ENCODE data around the gene HERC2. TPM values are rescaled to one million over a fixed set of nuclear protein-coding genes. Genes with fewer than 3 reads are reported as not detected.
"Not testable (repeated sequence)": the region's sequence is repeated elsewhere in the genome, so short reads cannot be mapped to it uniquely, and the experiment has no call there.

HERC2 gene
- total and polyA plus RNA-seq, 5 donors = 46.0 to 65.3 (median 54.8) TPM

DNA sequence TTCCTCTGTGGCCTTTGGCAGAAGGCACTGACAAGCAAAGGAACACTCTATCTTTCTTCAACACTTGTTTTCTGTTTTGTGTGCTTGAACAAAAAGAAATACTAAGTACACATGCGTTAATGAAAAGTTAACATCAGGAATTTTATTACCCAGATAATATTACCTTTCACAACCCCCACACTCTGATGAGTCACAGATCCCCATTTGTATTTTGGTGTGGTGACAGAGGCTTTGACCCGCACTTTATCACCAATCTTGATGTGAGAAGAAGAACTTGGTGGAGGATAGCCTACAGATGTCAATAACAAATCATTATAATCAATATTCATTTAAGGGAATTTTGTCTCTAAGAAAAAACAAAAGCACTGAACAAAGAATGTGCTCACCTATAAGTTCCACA is 123.8 kb downstream of the HERC2 start:
- intact Hi-C loops (cut with DNase I); DNase-seq; H3K4me1 ChIP-seq (ENCODE audit: control insufficient read depth, insufficient read depth, low read length); H3K27me3 ChIP-seq (ENCODE audit: control insufficient read depth, insufficient read depth); H3K9me3 ChIP-seq (ENCODE audit: control insufficient read depth, low read length); H3K27ac ChIP-seq (ENCODE audit: low read length); ATAC-seq; H3K4me3 ChIP-seq (ENCODE audit: low read length): not testable (repeated sequence)
- 94% methylated on average over 2 of the region's 2 CpGs for WGBS

DNA sequence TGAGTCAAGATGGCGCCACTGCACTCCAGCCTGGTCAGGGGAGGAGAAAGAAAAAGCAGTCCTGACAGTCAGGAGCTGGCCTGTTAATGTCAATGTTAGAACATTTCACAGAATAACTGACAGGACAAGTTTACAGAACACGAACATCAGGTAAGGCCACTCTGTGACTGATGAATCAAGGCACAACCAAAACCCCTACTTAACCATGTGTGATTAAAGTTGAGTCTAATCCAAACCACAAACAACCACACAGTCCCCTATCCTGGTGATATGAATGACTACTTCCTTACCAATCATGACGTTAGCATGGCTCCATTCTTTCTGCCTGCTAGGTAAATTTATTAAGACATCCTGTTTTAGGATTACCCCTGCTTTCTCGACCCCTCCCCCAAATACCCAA is 124.3 kb downstream of the HERC2 start:
- H3K4me3 ChIP-seq (ENCODE audit: low read length); ATAC-seq; H3K27ac ChIP-seq (ENCODE audit: low read length); DNase-seq; H3K27me3 ChIP-seq (ENCODE audit: control insufficient read depth, insufficient read depth); H3K4me1 ChIP-seq (ENCODE audit: control insufficient read depth, insufficient read depth, low read length); H3K9me3 ChIP-seq (ENCODE audit: control insufficient read depth, low read length); intact Hi-C loops (cut with DNase I): not testable (repeated sequence)
- 83% methylated on average over 3 of the region's 4 CpGs for WGBS

DNA sequence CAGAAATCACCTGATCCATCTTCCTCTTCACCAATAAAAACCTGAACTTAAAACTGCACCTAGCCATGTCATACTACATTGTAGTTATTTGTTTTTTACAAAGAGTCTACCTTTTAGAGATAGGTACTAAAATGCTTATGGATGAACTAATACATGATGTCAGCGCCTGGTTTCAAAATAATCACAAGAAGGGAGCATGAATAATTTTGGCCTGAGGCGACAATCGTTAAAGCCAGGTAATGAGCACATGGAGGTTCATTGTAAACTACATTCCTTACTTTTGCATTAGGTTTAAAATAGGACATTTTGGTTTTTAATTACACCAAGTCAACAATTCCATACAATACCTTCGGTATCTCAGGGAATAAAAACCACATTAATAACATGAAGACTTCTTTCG is 125.4 kb downstream of the HERC2 start:
- H3K27me3 ChIP-seq (ENCODE audit: control insufficient read depth, insufficient read depth); H3K9me3 ChIP-seq (ENCODE audit: control insufficient read depth, low read length); ATAC-seq; H3K4me3 ChIP-seq (ENCODE audit: low read length); intact Hi-C loops (cut with DNase I); H3K4me1 ChIP-seq (ENCODE audit: control insufficient read depth, insufficient read depth, low read length); H3K27ac ChIP-seq (ENCODE audit: low read length); DNase-seq: not testable (repeated sequence)
- 98% methylated on average over 5 of the region's 5 CpGs for WGBS

DNA sequence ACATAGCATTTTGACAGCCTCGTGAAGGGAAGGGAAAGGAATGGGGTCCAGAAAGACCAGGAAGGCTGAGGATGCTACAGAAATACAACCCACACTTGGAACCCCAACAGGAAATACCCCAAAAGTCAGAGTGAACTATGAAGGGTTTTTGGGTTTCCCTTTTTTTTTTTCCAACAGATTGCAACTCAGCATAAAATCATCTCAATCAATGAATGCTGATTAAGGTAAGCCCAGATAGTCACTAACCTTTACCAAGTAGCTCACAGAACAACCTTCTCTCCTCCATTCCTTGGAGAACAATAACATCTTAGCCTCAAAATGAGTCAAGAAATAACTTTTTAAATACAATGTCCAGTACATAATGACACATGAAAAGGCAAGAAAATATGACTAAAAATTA is 129.2 kb downstream of the HERC2 start:
- no peak for DNase-seq
- WGBS = 77% methylated on average over 1 of the region's 1 CpG
- Histone ChIP-seq H3K4me1 (ENCODE audit: control insufficient read depth, insufficient read depth, low read length) (no peaks in the 10 kb centered on the region), H3K27me3 (ENCODE audit: control insufficient read depth, insufficient read depth) (no peaks in the 10 kb centered on the region), H3K9me3 (ENCODE audit: control insufficient read depth, low read length) (no peaks in the 10 kb centered on the region), H3K27ac (ENCODE audit: low read length) (no peak overlapping the region), H3K4me3 (ENCODE audit: low read length) (no peak overlapping the region)
- no peak for ATAC-seq
- intact Hi-C loops (cut with DNase I) = no loop called here

DNA sequence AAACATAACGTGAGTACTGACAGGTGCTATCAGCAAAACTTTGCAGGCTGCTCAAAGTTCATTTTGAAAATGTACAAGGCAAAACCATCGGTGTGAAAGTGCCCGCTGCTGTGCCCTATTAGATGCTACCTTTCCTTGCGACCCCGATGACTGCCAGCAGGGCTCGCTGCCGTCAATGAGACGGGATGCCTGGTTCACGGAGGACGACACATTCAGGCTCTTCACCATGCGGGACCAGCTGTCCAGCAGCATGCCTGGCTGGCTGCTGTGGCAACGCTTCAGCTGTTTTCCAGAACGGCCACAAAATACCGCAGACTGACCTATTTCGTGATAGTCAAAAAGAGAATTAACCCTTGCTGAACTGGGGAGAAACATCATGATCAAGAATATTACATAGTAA is 130.1 kb downstream of the HERC2 start:
- intact Hi-C loops (cut with DNase I) = no loop called here
- Histone ChIP-seq H3K9me3 (ENCODE audit: control insufficient read depth, low read length) (no peaks in the 10 kb centered on the region), H3K4me1 (ENCODE audit: control insufficient read depth, insufficient read depth, low read length) (no peaks in the 10 kb centered on the region), H3K4me3 (ENCODE audit: low read length) (no peak overlapping the region), H3K27me3 (ENCODE audit: control insufficient read depth, insufficient read depth) (no peaks in the 10 kb centered on the region), H3K27ac (ENCODE audit: low read length) (no peak overlapping the region)
- DNase-seq (peak; percentile 65 to 86 (median 86)), ATAC-seq (peak; percentile 88)
- WGBS = 42% methylated on average over 15 of the region's 15 CpGs

DNA sequence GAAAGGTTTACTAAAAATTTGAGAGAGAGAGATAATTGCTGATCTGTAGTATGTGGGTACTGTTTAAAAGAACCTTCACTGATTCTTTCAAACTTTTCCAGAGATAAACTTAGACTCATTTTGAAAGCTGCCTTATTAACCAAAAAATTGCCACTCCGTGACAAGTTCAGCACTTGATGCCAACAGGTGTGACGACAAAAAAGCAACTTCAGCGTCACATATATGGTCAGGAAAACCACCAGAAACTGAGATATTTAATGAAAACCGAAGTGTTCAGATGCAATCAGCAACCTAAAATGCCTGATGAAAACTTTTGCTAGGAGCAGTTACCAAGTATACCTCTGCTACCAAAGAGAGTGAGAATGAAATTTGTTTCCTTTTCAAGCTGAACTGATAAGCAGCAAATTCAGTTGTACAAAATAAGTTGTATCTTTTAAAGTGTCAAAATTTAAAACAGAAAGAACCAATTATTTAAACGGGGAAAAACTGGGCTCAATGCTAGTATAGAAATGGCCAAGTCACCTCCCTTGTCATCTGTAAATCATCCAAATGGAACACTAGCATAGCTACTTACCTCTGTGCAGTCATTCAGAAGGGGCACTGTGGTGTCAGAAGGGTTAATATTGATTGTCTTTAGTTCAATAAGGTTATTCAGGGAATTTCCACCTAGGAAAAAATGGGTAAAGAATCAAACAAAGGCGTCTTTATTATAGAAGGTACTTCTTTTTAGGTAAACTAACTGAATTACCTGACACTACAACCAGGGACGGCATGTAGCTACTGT is 131.4 kb downstream of the HERC2 start:
- H3K4me3 ChIP-seq (ENCODE audit: low read length) = no peak overlapping the region
- 88% methylated on average over 7 of the region's 7 CpGs for WGBS
- H3K27ac ChIP-seq (ENCODE audit: low read length) = no peak overlapping the region
- intact Hi-C loops (cut with DNase I) = no loop called here
- DNase-seq (no peak), ATAC-seq (no peak)
- no peaks in the 10 kb centered on the region for H3K27me3 ChIP-seq (ENCODE audit: control insufficient read depth, insufficient read depth)
- no peaks in the 10 kb centered on the region for H3K4me1 ChIP-seq (ENCODE audit: control insufficient read depth, insufficient read depth, low read length)
- H3K9me3 ChIP-seq (ENCODE audit: control insufficient read depth, low read length) = no peaks in the 10 kb centered on the region

DNA sequence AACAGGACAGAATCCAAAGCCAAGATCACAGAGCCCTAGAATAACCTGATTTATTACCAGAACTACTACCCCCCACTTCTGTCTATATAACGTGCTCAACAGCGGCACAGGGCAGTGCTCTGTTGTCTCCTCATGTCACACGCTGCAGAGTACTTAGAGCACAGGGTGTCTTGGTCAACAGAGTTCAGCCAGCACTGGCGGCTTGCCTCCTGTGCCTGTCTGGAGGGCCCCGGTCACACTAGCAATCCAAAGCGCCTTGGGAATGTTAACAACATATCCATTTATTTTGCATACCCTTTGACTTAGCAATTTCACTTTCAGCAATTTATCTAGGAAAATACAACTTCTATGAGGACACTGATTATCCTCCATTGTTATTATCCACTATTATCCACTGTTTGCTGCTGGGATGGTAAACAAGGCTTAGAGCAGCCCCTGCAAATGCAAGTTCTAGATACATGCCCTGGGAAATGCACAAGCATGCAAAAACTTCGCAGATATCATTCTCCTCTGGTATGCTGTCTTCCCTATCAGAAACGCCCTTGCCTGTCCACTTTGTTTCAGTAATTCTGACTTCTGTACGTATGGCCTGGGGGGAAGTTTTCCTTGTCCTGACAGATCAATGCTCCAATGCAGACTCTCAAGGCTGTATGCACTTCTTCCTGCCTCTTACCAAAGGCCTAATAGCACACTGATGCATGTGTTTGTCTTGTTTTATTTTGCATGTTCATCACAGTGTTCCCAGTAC is 136.7 kb downstream of the HERC2 start:
- DNase-seq (peak; percentile 25 to 73 (median 65)), ATAC-seq (peak; percentile 85 to 94)
- 66% methylated on average over 9 of the region's 9 CpGs for WGBS
- Histone ChIP-seq H3K4me3 (ENCODE audit: low read length) (no peak overlapping the region), H3K27ac (ENCODE audit: low read length) (no peak overlapping the region), H3K27me3 (ENCODE audit: control insufficient read depth, insufficient read depth) (no peaks in the 10 kb centered on the region), H3K4me1 (ENCODE audit: control insufficient read depth, insufficient read depth, low read length) (no peaks in the 10 kb centered on the region), H3K9me3 (ENCODE audit: control insufficient read depth, low read length) (no peaks in the 10 kb centered on the region)
- intact Hi-C loops (cut with DNase I) = no loop called here

DNA sequence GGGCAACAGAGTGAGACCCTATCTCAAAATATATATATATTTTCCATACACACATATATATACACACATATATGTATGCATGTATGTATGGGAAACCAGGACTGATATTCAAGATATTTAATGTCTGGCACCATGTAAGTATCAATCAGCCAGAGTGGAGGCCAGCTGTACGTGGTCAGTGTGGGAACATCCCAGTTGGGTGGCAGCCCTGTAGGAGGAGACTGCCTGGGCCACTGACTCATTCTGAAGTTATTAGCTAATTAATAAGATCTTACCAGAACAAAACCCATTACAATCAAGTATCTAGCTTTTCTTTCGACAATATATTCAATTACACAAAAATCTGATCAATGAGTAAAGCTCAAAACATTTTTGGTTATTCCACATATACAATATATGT is 137.8 kb downstream of the HERC2 start:
- no peaks in the 10 kb centered on the region for H3K27me3 ChIP-seq (ENCODE audit: control insufficient read depth, insufficient read depth)
- no peak for DNase-seq
- intact Hi-C loops (cut with DNase I) = no loop called here
- WGBS = 77% methylated on average over 2 of the region's 2 CpGs
- H3K4me3 ChIP-seq (ENCODE audit: low read length) = no peak overlapping the region
- no peaks in the 10 kb centered on the region for H3K4me1 ChIP-seq (ENCODE audit: control insufficient read depth, insufficient read depth, low read length)
- ATAC-seq = no peak
- no peak overlapping the region for H3K27ac ChIP-seq (ENCODE audit: low read length)
- H3K9me3 ChIP-seq (ENCODE audit: control insufficient read depth, low read length) = no peaks in the 10 kb centered on the region

DNA sequence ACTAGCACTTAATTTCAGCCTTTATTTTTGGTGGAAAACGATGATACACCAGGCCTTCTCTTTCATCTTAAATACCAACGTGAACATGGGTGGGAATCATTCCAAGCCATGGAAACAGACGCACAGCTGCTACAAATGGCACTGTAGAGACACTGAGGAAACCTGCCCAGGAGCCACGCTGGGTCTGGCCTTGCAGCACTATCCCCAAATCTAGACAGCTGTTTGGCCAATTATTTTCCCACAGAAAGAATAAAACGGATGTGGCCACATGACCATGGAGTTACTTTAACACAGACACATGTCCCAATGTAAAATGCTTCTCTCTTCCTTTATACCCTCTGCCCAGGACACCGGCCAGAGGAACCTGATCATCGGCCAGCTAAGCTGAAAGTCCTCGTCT is 139.2 kb downstream of the HERC2 start:
- ATAC-seq (no peak), DNase-seq (no peak)
- Histone ChIP-seq H3K27ac (ENCODE audit: low read length) (no peak overlapping the region), H3K9me3 (ENCODE audit: control insufficient read depth, low read length) (no peaks in the 10 kb centered on the region), H3K4me1 (ENCODE audit: control insufficient read depth, insufficient read depth, low read length) (peaks cover 3% of the 10 kb centered on the region), H3K27me3 (ENCODE audit: control insufficient read depth, insufficient read depth) (no peaks in the 10 kb centered on the region), H3K4me3 (ENCODE audit: low read length) (no peak overlapping the region)
- intact Hi-C loops (cut with DNase I) = no loop called here
- WGBS = 79% methylated on average over 8 of the region's 8 CpGs

DNA sequence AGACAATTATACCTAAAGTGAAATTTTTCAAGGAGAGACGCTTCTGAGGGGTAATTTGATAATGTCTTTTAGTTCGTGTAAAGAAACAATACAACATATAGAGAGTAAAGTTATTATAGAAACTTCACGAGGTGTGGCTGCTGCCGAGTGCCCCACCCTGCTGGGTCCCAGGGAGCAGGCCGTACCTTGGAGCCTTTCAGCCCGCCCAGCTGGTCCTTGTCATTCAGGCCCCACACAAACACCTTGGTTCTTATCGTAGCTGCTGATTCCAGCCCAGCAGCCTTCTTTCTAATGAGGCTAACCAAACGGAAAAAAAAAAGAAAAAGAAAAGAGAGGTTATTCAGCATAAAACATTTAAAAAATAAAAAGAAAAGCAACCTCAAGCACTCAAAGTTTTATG is 139.8 kb downstream of the HERC2 start:
- H3K27me3 ChIP-seq (ENCODE audit: control insufficient read depth, insufficient read depth) = no peaks in the 10 kb centered on the region
- H3K4me1 ChIP-seq (ENCODE audit: control insufficient read depth, insufficient read depth, low read length) = peaks cover 3% of the 10 kb centered on the region
- DNase-seq = no peak
- H3K27ac ChIP-seq (ENCODE audit: low read length) = no peak overlapping the region
- H3K4me3 ChIP-seq (ENCODE audit: low read length) = no peak overlapping the region
- intact Hi-C loops (cut with DNase I) = no loop called here
- ATAC-seq = no peak
- no peaks in the 10 kb centered on the region for H3K9me3 ChIP-seq (ENCODE audit: control insufficient read depth, low read length)
- WGBS = 86% methylated on average over 8 of the region's 8 CpGs

DNA sequence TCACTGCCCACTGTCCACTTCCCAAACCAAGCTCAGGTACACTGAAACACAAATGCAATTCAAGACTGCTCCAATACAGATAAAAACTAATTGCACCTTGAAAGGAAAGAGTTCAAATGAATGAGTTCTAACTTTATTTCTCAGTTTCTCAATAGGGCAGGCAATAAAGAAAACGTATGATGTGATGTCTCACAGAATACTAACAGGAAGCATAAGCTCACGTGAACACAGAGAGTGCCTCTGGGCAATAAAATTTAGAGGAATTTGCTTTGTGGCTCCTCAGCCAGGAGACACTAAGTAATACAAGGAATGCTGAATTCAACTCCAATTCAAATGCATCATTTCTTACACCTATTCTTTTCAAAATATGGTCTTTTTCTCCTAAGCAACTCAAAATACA is 140.6 kb downstream of the HERC2 start:
- Histone ChIP-seq H3K4me3 (ENCODE audit: low read length) (no peak overlapping the region), H3K27ac (ENCODE audit: low read length) (no peak overlapping the region), H3K9me3 (ENCODE audit: control insufficient read depth, low read length) (no peaks in the 10 kb centered on the region), H3K27me3 (ENCODE audit: control insufficient read depth, insufficient read depth) (no peaks in the 10 kb centered on the region), H3K4me1 (ENCODE audit: control insufficient read depth, insufficient read depth, low read length) (peaks cover 3% of the 10 kb centered on the region)
- intact Hi-C loops (cut with DNase I) = no loop called here
- DNase-seq (no peak), ATAC-seq (no peak)
- WGBS = 82% methylated on average over 2 of the region's 2 CpGs

Measured in right cardiac atrium (tissue), 5 donors.